ENCODE measurements around the gene HUS1.
A peak's percentile ranks its signal among the peaks of the same experiment; 100 is the strongest.
"Not testable (repeated sequence)": the region's sequence is repeated elsewhere in the genome, so short reads cannot be mapped to it uniquely, and the experiment has no call there.

HUS1 gene

DNA sequence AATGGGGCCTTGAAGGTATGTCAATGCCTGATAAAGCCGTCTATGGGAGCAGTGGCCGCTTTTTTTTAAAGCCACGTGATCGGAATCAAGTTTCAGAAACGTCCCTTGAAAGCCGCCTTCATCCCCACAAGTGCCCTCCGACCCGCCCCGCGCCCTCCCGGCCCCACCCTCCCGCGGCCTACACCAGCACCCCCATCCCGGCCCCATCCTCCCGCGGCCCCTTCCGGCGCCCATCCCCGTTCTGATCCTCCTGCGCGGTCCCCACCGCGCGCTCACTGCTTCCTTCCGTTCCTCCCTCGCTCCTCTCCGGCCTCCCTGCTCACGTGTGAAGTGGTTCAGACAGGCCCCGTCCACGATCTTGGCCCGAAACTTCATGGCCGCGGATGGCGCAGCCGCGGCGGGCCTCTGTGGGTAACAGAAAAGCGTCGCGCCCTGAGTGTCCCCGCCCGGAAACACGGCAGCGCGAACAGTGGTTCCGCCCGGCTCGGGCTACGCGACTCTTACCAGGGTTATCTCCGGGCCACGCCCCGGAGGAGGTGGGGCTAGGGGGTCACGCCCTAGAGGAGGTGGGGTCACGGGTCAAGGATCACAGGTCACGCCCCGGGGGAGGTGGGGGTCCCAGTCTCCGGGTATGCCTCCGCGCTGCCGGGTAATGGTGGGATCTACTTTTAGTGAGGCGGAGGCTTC is at the start of gene HUS1:
HUS1 (minus strand) TSS at position 471 of the 687 bp plus-strand sequence; CDS start at position 375, 96 bp downstream.
- peak; percentile 89 for DNase-seq (ENCODE audit: low read depth)

DNA sequence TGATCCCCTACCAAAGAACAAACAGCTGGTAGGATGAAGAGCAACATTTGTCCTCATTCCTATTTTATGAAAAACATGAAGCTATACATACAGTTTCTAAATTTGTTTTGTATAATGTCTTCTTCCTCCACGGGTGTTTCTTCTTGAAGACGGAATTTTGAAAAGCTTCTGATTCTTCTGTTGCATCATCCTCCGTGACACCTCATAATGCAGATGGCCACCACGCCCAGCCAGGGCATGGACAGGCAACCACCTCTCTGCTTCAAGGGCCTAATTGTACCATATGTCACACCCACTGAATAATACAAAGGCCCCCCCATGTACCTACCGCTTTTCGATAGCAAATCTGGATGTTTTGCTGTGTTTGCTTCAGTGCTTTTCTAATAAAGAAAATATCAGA is 49.5 kb upstream of the HUS1 start, which contains the start of gene SUN3:
SUN3 (minus strand) TSS at position 170 of the 400 bp plus-strand sequence; CDS start at position 1, 169 bp downstream.
- DNase-seq (ENCODE audit: low read depth), result no peak

- no peak for DNase-seq (ENCODE audit: low read depth)
Measured at GRCh38 chr7:48025624-48026023, 46.2 kb upstream of the HUS1 start.

DNA sequence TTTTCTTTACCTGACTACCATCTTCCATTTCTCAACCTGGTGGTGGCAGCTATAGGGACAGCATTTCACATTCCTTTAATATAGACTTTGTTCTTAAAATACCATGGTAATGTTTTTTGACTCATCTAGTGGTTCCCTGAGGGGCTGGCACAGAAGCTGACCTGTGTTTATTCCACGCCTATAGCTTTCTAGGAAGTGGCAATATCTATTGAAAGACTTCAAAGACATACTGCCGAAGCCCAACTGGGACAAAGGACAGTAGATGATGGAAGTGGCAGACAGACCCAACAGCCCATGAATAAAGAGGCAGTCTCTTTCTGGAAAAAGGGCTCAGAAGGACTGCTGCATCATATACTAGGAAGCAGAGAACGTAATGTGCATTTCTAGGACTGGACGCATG is 38.3 kb upstream of the HUS1 start:
- DNase-seq (ENCODE audit: low read depth), result no peak

GRCh38 chr7:48016641-48017040 is 37.2 kb upstream of the HUS1 start:
- DNase-seq (ENCODE audit: low read depth), result no peak

DNA sequence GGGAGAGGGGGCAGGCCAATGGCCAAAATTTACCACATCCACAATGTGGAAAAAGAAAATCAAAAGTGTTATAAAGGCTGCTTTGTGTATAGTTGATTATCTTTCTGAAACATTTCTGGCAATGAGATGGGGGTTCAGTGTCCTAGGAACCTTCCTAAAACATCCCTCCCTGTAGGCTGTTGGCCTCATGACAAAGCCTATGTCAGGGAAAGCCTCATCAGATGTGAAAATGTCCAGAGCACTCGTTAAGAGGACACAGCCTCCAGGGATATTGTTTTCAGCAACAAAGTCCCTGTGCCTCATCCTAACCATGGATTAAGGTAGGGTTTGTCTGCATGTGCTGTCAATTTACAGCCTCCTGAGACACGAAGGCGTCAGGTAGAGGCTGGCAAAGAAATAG is 32.5 kb upstream of the HUS1 start:
- DNase-seq (ENCODE audit: low read depth), result no peak

DNA sequence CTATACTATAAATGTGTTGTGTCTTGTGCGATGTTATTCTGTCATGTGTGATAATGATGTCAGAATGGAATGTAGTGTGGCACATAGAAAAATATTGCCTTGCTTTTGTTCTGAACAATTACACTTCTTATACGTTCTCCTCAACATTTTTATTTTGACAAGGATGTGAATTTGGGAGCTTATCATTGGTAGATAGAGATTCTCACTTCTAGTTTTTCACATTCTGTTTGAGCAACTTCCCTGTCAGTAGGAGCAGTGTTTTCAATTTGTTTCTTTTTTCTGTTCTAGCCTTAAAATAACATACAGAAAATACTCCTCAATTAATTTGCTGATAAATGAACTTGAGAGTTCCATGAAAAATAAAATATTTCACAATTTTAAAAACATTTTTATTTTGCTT is 31.9 kb upstream of the HUS1 start:
- no peak for DNase-seq (ENCODE audit: low read depth)

- DNase-seq (ENCODE audit: low read depth), result no peak
Measured at GRCh38 chr7:48009954-48010353, 30.5 kb upstream of the HUS1 start.

GRCh38 chr7:48009257-48009656 is 29.8 kb upstream of the HUS1 start:
- no peak for DNase-seq (ENCODE audit: low read depth)

GRCh38 chr7:48006866-48007265 is 27.5 kb upstream of the HUS1 start:
- DNase-seq (ENCODE audit: low read depth), result no peak

DNA sequence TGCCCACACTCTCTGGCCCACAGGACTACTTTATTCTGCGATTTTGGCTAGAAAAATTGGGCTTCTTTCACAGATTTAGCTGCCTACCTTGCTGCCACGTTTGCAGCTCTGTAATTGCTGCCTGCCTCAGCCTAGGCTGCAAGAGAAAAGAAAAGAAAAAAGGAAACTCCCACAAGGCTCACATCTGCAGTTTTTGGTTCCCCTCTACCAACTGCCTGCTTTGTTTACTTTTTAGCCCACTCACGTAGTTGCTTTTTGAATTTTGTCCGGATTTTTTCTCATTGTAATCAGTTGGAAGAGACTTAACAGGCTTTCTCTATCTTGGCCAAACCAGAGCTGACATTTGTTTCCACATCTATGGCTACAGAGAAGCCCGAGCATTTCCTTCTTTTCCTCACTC is 25.2 kb upstream of the HUS1 start:
- no peak for DNase-seq (ENCODE audit: low read depth)

DNA sequence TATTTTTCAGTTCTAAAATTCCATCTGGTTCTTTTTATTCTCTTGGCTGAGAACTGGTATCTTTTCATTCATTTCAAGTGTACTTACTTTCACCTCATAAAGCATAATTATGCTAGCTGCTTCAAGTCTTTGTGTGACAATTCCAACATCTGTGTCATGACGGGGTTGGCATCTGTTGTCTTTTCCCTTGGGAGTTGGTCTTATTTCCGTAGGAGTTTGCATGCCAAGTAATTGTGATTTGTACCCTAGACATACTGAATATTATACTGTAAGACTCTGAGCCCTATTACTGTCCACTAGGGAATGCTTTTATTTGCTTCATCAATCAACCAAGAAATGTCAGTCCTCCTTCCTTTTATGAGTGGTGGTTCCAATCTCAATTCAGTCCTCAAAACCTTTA is 24.6 kb upstream of the HUS1 start:
- no peak for DNase-seq (ENCODE audit: low read depth)

- DNase-seq (ENCODE audit: low read depth), result peak; percentile 37
Measured at GRCh38 chr7:48000164-48000563, 20.7 kb upstream of the HUS1 start.

DNA sequence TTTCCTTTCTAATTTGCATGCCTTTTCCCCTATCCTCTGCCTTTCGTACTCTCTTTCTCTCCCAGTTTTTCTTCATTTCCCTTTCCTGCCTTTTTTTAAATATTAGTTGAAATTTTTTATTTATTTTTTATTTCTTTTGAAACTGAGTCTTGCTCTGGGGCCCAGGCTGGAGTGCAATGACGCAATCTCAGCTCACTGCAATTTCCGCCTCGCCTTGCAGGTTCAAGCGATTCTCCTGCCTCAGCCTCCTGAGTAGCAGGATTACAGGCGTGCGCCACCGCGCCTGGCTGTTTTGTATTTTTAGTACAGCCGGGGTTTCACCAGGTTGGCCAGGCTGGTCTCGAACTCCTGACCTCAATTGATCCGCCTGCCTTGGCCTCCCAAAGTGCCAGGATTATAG is 20.0 kb upstream of the HUS1 start:
- DNase-seq (ENCODE audit: low read depth), result no peak

DNA sequence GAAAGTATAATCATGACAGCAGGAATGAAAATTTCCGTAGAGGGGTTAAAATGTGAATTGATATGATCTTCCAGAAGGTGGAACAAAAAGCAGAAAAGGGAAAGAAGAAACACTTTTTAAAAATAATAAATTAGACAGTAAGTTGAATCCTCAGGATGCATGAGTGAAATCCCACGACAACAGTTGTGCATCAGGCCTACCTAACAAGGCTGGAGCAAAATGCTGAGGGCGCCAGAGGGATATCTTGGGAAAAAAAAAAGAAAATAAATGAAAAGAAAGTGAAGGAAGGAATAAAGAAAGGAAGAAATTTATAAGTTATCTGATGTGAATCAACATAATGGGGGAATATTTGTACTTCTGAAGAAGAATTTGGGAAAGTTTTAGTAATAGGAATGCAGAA is 13.0 kb upstream of the HUS1 start:
- DNase-seq (ENCODE audit: low read depth), result no peak

DNA sequence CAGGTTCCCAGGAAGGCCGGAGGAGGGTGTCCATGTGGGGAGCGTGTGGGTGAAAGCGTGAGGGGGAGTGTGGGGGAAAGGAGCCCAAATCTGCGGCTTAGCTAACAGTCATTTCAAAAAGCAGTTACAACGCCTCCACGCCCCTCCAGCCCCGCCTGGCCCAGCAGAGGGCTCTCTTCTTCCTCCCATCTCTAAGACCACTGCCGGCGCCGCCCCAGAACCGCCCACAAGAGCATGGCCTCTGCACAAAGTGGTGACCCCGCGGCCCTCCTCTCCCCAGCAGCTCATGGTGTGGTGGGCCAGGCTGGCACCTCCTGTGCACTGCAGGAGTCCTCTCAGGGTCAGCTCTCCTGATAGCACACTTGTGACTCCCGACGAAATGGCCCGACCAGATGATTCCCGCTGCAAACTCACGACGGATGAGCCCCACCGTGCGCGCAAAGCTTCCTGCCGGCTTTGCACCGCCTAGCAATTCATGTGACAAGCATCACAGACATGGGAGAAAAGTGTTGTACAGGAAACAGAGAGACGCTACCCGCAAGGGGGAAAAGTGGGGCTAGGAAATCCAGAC is 12.4 kb upstream of the HUS1 start:
- DNase-seq (ENCODE audit: low read depth), result peak; percentile 82

GRCh38 chr7:47991270-47991669 is 11.9 kb upstream of the HUS1 start:
- DNase-seq (ENCODE audit: low read depth), result no peak

DNA sequence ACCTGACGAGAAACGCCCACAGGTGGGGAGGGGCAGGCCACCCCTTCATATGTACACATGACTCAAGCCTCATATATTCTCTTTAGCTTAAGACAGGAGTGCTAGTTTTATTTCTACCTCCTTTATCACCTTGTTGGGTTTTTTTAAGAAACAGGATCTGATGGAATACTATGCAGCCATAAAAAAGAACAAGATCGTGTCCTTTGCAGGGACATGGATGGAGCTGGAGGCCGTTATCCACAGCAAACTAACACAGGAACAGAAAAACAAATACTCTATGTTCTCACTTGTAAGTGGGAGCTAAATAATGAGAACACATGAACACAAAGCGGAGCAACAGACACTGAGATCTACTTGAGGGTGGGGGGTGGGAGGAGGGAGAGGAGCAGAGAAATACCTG is 11.2 kb upstream of the HUS1 start:
- DNase-seq (ENCODE audit: low read depth), result no peak

DNA sequence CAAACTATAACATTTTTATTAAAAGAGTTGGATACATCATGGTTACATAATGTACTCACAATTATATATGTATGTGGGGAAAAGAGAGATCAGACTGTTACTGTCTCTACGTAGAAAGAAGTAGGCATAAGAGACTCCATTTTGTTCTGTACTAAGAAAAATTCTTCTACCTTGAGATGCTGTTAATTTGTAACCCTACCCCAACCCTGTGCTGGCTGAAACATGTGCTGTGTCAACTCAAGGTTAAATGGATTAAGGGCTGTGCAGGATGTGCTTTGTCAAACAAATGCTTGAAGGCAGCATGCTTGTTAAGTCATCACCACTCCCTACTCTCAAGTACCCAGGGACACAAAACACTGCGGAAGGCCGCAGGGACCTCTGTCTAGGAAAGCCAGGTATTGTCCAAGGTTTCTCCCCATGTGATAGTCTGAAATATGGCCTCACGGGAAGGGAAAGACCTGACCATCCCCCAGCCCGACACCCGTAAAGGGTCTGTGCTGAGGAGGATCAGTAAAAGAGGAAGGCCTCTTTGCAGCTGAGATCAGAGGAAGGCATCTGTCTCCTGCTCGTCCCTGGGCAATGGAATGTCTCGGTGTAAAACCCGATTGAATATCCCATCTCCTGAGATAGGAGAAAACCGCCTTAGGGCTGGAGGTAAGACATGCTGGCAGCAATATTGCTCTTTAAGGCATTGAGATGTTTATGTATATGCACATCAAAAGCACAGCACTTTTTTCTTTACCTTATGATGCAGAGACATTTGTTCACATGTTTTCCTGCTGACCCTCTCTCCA is 10.4 kb upstream of the HUS1 start:
- DNase-seq (ENCODE audit: low read depth), result not testable (repeated sequence)

- no peak for DNase-seq (ENCODE audit: low read depth)
Measured at GRCh38 chr7:47988496-47989386, 9.3 kb upstream of the HUS1 start.

DNA sequence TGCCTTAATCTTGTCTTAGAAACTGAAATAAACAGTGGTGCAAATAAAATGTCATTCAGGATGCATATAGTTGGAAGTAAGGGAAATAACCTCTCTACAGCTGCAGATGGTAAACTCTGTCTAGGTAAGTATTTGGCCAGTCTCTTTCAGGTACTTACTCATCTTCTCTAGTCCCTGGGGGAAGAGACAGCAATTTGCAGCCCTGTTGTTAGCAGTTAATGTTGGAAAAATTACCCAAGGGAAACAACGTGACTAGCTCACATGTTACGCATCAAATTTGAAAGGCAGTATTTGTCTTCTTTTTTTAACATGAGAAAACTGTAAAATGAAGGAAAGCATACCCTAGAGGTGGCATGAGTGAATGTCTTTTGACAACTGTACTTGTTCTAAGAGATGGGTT is 3.2 kb upstream of the HUS1 start:
- DNase-seq (ENCODE audit: low read depth), result no peak

GRCh38 chr7:47980648-47981047 is 1.2 kb upstream of the HUS1 start:
- DNase-seq (ENCODE audit: low read depth), result not testable (repeated sequence)

Data from EH (cell line).